Spleen (tissue), 7 donors: ENCODE data around the gene TOP1.

Experiments
- CTCF ChIP-seq, 11 experiments: fragments of 200-600 bp in 7 of 11; fragments of 450-650 bp in 4 of 11; sonication (generic) in 4 of 11; IDR thresholded peaks in 8 of 11; conservative IDR thresholded peaks in 3 of 11; 1 replicate in 7 of 11; 2 replicates in 4 of 11; pipeline versions ENCODE4 v1.4.0 to v1.8.0; 2016 to 2021; ENCODE audit warnings: antibody characterized with exemption in 11 of 11, inconsistent platforms in 4 of 11, mild to moderate bottlenecking in 1 of 11
- POLR2A ChIP-seq, 3 donors: fragments of 450-650 bp; IDR thresholded peaks; one replicate each; pipeline ENCODE4 v1.5.1; 2017; ENCODE audit warnings: antibody characterized with exemption in 3 of 3, mild to moderate bottlenecking in 1 of 3
- POLR2AphosphoS5 ChIP-seq, 3 donors: sonication (generic); formaldehyde crosslinking; IDR thresholded peaks; one replicate each; pipeline ENCODE4 v1.5.1; 2017; ENCODE audit warnings: antibody characterized with exemption in 3 of 3
- donor health status: DM: no; HTN: no; CAD: no; lungs with moderate emphysema.
- donor health status: DM: no; HTN: no; CAD: no.
- donor health status: DM: no; HTN: no; CAD: no.

- no peak for TF ChIP-seq CTCF (IDR thresholded peaks at IDR 0.05 in 8 of 11, conservative IDR thresholded peaks at IDR 0.05 in 3 of 11)
- TF ChIP-seq POLR2A (IDR thresholded peaks at IDR 0.05): no peak
- no peak for TF ChIP-seq POLR2AphosphoS5 (IDR thresholded peaks at IDR 0.05)
Measured at GRCh38 chr20:41000628-41001027, 28.0 kb upstream of the TOP1 start.
